ENCODE results near the gene TNIK.

Gene TNIK

DNA sequence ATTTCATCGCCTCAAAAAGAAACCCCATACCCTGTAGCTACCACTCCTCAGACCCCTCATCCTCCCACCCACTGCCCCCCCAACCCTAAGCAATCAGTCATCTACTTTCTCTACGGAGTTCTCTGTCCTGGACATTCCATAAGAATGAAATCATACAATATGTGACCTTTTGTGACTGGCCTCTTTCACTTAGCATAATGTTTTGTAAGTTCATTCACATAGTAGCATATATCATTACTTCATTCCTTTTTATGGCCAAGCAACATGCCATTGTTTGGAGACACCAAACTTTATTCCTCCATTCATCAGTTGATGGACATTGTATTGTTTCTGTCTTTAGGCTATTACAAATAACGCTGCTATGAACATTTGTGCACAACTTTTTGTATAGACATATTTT is 64.2 kb downstream of the TNIK start:
- Histone ChIP-seq H3K9ac (ENCODE audit: low read length) (no peak overlapping the region), H3K4me1 (ENCODE audit: control insufficient read depth, insufficient read depth, low read length) (peaks cover 6% of the 10 kb centered on the region), H3K4me3 (ENCODE audit: low read length) (no peak overlapping the region), H3K9me3 (ENCODE audit: control insufficient read depth, low read length) (no peaks in the 10 kb centered on the region), H3K36me3 (ENCODE audit: control insufficient read depth, insufficient read depth, low read length, severe bottlenecking) (no peaks in the 10 kb centered on the region), H3K27me3 (replicated peaks; ENCODE audit: control insufficient read depth, insufficient read depth, low read length) (no peaks in the 10 kb centered on the region)
- no peak for DNase-seq (ENCODE audit: low read depth)

DNA sequence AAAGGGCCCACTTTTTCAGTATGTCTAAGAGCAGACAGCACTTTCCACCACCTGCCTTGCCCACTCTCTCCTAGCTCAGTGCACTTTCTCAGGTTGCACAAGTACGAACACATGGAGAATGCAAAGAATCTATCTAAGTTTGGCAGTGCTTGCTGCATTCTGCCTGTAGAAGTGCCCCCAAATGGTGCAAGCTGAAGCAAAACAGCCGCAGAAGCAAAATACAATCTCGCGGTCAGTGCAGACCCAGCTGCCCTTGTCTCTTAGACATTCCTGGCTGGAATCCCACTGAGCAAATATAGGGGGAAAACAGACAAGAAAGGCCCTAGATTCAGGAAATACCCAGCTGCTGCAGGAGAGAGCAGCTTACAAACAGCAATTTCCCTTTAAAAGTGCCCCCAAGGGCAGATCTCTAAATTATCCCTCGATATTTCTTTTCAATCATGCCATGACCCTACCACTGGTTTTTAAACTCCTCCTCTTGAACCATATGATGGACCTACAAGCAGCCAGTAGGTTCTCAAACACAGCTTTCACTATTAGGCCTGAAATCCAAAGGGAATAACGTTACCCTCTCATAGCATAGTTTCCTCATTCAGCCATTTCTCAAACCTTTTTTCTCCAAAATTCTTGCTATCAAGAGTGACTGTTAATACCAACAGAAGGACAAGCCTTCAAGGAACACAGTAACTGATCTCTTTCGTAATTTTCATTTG is 67.0 kb downstream of the TNIK start:
- DNase-seq (ENCODE audit: low read depth) = no peak
- Histone ChIP-seq H3K9me3 (ENCODE audit: control insufficient read depth, low read length) (no peaks in the 10 kb centered on the region), H3K36me3 (ENCODE audit: control insufficient read depth, insufficient read depth, low read length, severe bottlenecking) (no peaks in the 10 kb centered on the region), H3K4me1 (ENCODE audit: control insufficient read depth, insufficient read depth, low read length) (peaks cover 6% of the 10 kb centered on the region), H3K27me3 (replicated peaks; ENCODE audit: control insufficient read depth, insufficient read depth, low read length) (no peaks in the 10 kb centered on the region), H3K9ac (ENCODE audit: low read length) (no peak overlapping the region), H3K4me3 (ENCODE audit: low read length) (no peak overlapping the region)

DNA sequence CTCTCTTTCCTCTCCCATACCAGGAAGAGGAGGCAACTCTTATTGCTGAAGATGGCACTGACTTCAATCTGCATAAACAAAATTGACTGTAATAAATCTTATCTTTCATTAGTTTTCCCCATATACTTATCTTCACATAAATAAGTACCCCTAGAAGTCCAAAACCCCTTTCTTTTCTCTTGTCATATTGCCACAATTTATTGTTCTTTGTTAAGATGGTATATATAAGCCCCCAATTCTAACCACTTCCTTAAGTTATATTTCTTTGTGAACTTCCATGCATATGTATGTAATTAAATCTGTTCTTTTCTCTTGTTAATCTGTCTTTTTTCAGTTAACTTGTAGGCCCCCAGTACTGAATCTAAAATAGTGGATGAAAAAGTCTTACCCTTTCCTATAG is 68.8 kb downstream of the TNIK start:
- H3K27me3 ChIP-seq (replicated peaks; ENCODE audit: control insufficient read depth, insufficient read depth, low read length) = no peaks in the 10 kb centered on the region
- H3K9me3 ChIP-seq (ENCODE audit: control insufficient read depth, low read length) = no peaks in the 10 kb centered on the region
- H3K9ac ChIP-seq (ENCODE audit: low read length) = no peak overlapping the region
- no peak for DNase-seq (ENCODE audit: low read depth)
- no peak overlapping the region for H3K4me3 ChIP-seq (ENCODE audit: low read length)
- H3K4me1 ChIP-seq (ENCODE audit: control insufficient read depth, insufficient read depth, low read length) = peaks cover 4% of the 10 kb centered on the region
- no peaks in the 10 kb centered on the region for H3K36me3 ChIP-seq (ENCODE audit: control insufficient read depth, insufficient read depth, low read length, severe bottlenecking)

DNA sequence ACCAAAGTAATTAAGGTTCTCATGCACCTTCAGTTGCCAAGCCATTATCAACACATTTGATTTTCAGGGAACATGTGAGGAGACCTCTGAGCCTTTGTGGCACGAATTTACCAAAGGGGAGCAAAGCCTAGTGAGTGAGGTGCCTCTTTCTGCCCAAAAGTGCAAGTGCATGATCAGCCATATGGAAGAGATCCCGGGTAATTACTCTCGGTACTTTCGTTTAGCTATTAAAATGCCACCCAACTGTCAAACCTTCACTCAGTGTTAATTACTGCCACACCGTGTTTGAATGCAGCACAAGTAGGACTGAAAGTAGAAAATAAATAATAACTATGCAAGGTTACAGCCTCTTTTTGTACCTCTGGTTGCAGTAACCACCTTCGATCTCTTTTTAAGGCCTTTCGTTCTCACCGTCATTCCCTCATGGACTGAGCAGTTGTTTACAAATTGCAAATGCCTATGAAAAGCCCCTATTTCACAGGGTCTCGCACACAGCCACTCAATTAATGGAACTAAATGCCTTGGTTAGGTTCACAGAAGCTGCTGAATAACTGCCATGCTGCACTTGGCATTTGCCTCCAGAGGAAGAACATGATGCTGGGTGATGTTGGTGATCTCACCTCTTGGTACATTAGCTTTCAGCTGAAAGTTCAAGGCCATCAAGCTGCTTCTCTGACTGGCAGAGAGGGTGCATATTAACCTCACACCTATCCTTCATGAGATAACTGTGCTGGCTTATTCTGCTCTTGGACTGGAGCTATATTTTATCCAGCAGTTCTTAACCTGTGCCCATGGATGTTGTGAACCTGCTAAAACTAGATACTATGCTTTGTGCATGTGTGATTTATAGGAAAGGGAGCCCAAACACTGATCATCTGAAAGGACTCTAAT is 69.9 kb downstream of the TNIK start:
- no peaks in the 10 kb centered on the region for H3K27me3 ChIP-seq (replicated peaks; ENCODE audit: control insufficient read depth, insufficient read depth, low read length)
- H3K9me3 ChIP-seq (ENCODE audit: control insufficient read depth, low read length) = no peaks in the 10 kb centered on the region
- H3K4me3 ChIP-seq (ENCODE audit: low read length) = no peak overlapping the region
- no peak overlapping the region for H3K9ac ChIP-seq (ENCODE audit: low read length)
- DNase-seq (ENCODE audit: low read depth) = no peak
- H3K36me3 ChIP-seq (ENCODE audit: control insufficient read depth, insufficient read depth, low read length, severe bottlenecking) = no peaks in the 10 kb centered on the region
- H3K4me1 ChIP-seq (ENCODE audit: control insufficient read depth, insufficient read depth, low read length) = peaks cover 4% of the 10 kb centered on the region

DNA sequence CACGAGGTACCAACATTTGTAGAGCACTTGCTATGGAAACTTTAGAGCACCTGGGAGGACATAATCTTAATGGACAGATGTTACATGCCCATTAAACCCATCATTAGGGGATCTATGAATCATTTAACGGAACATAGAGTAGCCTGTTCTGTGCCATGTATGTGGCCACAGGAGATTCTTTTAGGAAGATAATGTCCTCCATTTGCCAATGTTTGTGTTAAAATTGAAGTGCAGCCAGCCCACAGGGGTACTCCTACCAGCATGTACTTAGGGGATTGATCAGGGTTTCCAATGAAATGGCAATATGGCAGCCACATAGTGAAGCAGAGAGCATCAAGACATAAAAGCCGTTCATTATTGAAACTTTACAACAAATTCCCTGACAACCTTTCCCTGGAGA is 70.7 kb downstream of the TNIK start:
- Histone ChIP-seq H3K9ac (ENCODE audit: low read length) (no peak overlapping the region), H3K27me3 (replicated peaks; ENCODE audit: control insufficient read depth, insufficient read depth, low read length) (no peaks in the 10 kb centered on the region), H3K4me3 (ENCODE audit: low read length) (no peak overlapping the region), H3K4me1 (ENCODE audit: control insufficient read depth, insufficient read depth, low read length) (peaks cover 4% of the 10 kb centered on the region), H3K9me3 (ENCODE audit: control insufficient read depth, low read length) (no peaks in the 10 kb centered on the region), H3K36me3 (ENCODE audit: control insufficient read depth, insufficient read depth, low read length, severe bottlenecking) (no peaks in the 10 kb centered on the region)
- DNase-seq (ENCODE audit: low read depth) = no peak

DNA sequence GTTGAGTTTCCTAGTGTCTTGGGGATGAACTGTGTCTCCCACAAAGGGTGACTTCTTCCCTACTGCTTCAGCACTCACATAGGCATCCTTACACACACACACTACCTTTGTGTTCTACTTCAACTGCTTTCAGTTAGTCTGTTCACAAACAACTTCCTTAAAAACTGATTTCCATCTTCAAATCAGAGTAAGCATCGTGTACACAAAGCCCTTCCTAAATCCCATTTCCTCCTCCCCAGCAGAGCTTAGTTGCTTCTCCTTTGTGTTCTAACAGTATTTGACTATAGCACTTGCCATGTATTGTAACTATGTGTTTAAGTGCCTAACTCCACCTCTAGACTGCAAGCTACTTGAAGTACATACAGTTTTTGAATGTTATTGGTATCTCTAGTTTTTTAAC is 71.7 kb downstream of the TNIK start:
- no peaks in the 10 kb centered on the region for H3K9me3 ChIP-seq (ENCODE audit: control insufficient read depth, low read length)
- no peaks in the 10 kb centered on the region for H3K36me3 ChIP-seq (ENCODE audit: control insufficient read depth, insufficient read depth, low read length, severe bottlenecking)
- DNase-seq (ENCODE audit: low read depth) = no peak
- H3K9ac ChIP-seq (ENCODE audit: low read length) = no peak overlapping the region
- H3K4me3 ChIP-seq (ENCODE audit: low read length) = no peak overlapping the region
- H3K4me1 ChIP-seq (ENCODE audit: control insufficient read depth, insufficient read depth, low read length) = peaks cover 13% of the 10 kb centered on the region
- no peaks in the 10 kb centered on the region for H3K27me3 ChIP-seq (replicated peaks; ENCODE audit: control insufficient read depth, insufficient read depth, low read length)

DNA sequence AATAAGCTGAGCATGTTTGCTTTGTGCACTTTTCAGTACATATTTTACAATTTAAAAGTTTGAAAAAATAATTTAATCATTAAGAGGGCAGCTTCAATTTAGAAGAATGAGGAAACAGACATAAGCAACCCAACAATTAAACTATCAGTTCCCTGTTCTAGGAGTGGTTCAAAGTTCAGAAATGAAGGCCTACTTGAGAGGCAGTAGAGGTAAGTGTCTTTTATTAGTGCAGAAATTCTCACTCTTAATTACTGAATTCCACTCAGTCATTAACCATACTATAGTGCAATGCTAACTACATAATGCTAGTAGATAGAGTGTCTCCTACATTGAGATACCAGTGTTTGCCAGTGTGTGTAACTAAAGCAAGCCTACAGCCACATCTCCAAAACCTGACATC is 73.1 kb downstream of the TNIK start:
- Histone ChIP-seq H3K4me1 (ENCODE audit: control insufficient read depth, insufficient read depth, low read length) (peaks cover 16% of the 10 kb centered on the region), H3K4me3 (ENCODE audit: low read length) (no peak overlapping the region), H3K9me3 (ENCODE audit: control insufficient read depth, low read length) (no peaks in the 10 kb centered on the region), H3K36me3 (ENCODE audit: control insufficient read depth, insufficient read depth, low read length, severe bottlenecking) (no peaks in the 10 kb centered on the region), H3K27me3 (replicated peaks; ENCODE audit: control insufficient read depth, insufficient read depth, low read length) (no peaks in the 10 kb centered on the region), H3K9ac (ENCODE audit: low read length) (no peak overlapping the region)
- no peak for DNase-seq (ENCODE audit: low read depth)

DNA sequence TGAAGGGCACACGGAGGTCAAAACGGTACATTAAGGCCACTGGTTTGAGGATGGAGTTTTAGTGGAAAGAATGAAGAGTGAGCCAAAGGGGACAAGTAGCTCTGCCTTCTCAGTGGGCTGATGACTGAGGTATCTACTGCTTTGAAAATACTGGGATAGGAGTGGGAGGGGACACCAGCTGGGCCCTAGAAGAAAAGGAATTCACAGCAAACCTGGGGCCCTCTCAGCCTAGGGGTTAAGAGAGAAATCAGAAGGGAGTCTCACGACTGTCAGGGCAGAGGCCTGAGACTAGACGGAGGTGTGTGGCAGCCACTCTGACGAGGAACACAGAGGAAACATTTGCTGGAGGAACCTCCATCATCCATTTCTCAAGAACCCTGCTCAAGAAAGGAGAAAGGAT is 75.1 kb downstream of the TNIK start:
- H3K9me3 ChIP-seq (ENCODE audit: control insufficient read depth, low read length) = no peaks in the 10 kb centered on the region
- DNase-seq (ENCODE audit: low read depth) = no peak

DNA sequence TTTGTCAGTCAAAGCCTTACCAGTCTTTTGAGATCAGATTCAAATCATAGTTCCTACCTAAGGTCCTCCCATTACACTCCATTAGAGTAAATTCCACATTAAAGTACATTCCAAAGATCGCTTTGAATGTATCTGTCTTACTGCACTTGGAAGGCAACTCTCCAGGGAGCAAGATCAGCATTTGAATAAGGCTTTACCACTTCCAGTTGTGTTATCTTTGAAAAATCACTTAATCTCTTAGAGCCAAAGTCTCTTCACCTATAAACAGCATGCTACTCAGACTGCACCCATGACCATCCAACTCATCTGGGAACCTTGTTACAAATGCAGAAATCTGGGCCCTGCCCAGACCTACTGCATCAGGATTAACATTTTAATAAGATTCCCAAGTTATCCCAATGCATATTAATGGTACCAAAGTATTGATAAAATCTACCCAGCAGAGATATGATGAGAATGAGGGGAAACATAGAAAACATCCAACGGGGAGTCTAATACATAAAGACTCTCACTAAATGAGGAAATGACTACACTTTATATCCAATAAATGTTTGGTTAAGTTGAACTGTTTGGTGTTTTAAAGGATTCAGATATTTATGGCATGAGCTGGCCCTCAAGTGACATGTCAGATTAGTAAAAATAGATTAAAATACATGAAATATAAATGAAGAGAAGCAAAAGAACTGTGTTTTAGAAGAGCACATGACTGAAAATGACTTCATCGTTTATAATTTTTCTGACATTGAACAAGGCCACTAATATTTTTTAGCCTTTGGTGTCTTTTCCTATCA is 75.9 kb downstream of the TNIK start:
- Histone ChIP-seq H3K27me3 (replicated peaks; ENCODE audit: control insufficient read depth, insufficient read depth, low read length) (no peaks in the 10 kb centered on the region), H3K4me1 (ENCODE audit: control insufficient read depth, insufficient read depth, low read length) (peaks cover 16% of the 10 kb centered on the region), H3K36me3 (ENCODE audit: control insufficient read depth, insufficient read depth, low read length, severe bottlenecking) (no peaks in the 10 kb centered on the region), H3K9ac (ENCODE audit: low read length) (no peak overlapping the region), H3K4me3 (ENCODE audit: low read length) (no peak overlapping the region), H3K9me3 (ENCODE audit: control insufficient read depth, low read length) (no peaks in the 10 kb centered on the region)
- DNase-seq (ENCODE audit: low read depth) = peak; percentile 15

More for the DNA sequence above, 75.1 kb downstream of the TNIK start:
- Histone ChIP-seq H3K27me3 (replicated peaks; ENCODE audit: control insufficient read depth, insufficient read depth, low read length) (no peaks in the 10 kb centered on the region), H3K4me1 (ENCODE audit: control insufficient read depth, insufficient read depth, low read length) (peaks cover 16% of the 10 kb centered on the region), H3K36me3 (ENCODE audit: control insufficient read depth, insufficient read depth, low read length, severe bottlenecking) (no peaks in the 10 kb centered on the region), H3K9ac (ENCODE audit: low read length) (no peak overlapping the region), H3K4me3 (ENCODE audit: low read length) (no peak overlapping the region)

DNA sequence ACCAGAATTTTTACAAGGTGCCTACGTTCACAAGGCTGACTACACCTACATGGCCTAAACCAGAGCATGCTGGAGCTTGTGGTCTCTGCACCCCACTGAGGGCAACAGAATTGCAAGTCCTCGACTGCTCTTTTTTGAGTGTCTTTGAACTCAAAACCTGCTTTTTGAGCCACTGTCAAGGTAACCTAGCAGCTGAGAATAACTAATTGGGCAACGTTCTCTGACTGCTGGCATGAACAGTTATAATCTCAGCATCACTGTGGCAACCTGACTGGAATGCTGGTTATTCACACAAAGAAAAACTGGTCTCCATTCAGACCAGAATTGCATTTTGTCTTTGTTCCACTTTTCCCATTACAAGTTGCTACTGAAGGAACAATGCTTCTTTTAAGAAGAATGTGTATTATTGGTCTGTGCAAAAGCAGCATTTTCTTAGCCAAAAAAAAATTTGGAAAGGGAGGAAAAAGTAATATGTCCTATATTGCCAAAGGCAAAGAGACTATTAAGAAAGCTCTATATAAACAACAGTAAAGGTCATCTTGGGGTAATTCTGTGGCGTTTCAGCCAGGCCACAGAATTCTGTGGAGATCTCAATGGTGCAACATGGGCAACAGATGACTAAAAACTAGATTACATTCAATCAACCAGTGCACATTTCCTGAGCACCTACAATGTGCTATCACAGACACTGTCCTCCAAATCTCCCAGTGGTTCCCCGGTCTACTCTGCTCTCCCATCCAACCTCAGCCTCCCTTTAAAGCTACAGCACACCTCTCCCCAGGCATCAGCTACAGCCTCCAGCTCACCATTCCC is 76.8 kb downstream of the TNIK start:
- no peaks in the 10 kb centered on the region for H3K9me3 ChIP-seq (ENCODE audit: control insufficient read depth, low read length)
- H3K4me1 ChIP-seq (ENCODE audit: control insufficient read depth, insufficient read depth, low read length) = peaks cover 16% of the 10 kb centered on the region
- no peak overlapping the region for H3K9ac ChIP-seq (ENCODE audit: low read length)
- no peaks in the 10 kb centered on the region for H3K36me3 ChIP-seq (ENCODE audit: control insufficient read depth, insufficient read depth, low read length, severe bottlenecking)
- H3K27me3 ChIP-seq (replicated peaks; ENCODE audit: control insufficient read depth, insufficient read depth, low read length) = no peaks in the 10 kb centered on the region
- no peak overlapping the region for H3K4me3 ChIP-seq (ENCODE audit: low read length)
- DNase-seq (ENCODE audit: low read depth) = peak; percentile 66

All from adipocyte (in vitro differentiated cells).